ENCODE data around the gene MRPL14. TPM values are rescaled to one million over a fixed set of nuclear protein-coding genes. Genes with fewer than 3 reads are reported as not detected.
"Not testable (repeated sequence)": the region's sequence is repeated elsewhere in the genome, so short reads cannot be mapped to it uniquely, and the experiment has no call there.

Gene MRPL14
- total RNA-seq, 1 donor from 2014 or later = 34.6 TPM

GRCh38 chr6:44149369-44150012 lies 22.2 kb upstream of the MRPL14 start:
- no peak for DNase-seq

GRCh38 chr6:44148306-44148705 lies 21.1 kb upstream of the MRPL14 start:
- no peak for DNase-seq

- DNase-seq = no peak
These were observed 20.0 kb upstream of the MRPL14 start for GRCh38 chr6:44147256-44147655.

- no peak for DNase-seq
These were observed 19.4 kb upstream of the MRPL14 start for GRCh38 chr6:44146685-44147084.

GRCh38 chr6:44145839-44146238 lies 18.6 kb upstream of the MRPL14 start:
- no peak for DNase-seq

GRCh38 chr6:44144536-44144935 lies 17.3 kb upstream of the MRPL14 start:
- not testable (repeated sequence) for DNase-seq

- no peak for DNase-seq
These were observed 16.5 kb upstream of the MRPL14 start for GRCh38 chr6:44143731-44144130.

GRCh38 chr6:44142835-44143234 lies 15.6 kb upstream of the MRPL14 start:
- DNase-seq = no peak

GRCh38 chr6:44139351-44139743 lies 12.1 kb upstream of the MRPL14 start:
- no peak for DNase-seq

GRCh38 chr6:44138717-44139350 lies 11.6 kb upstream of the MRPL14 start:
- DNase-seq = no peak

GRCh38 chr6:44135875-44136274 lies 8.6 kb upstream of the MRPL14 start:
- no peak for DNase-seq

- DNase-seq = no peak
These were observed 8.0 kb upstream of the MRPL14 start for GRCh38 chr6:44135173-44135758.

- DNase-seq = no peak
These were observed 6.9 kb upstream of the MRPL14 start for GRCh38 chr6:44133981-44134711.

GRCh38 chr6:44133003-44133931 lies 6.0 kb upstream of the MRPL14 start:
- peak; percentile 67 for DNase-seq

- no peak for DNase-seq
These were observed 5.2 kb upstream of the MRPL14 start for GRCh38 chr6:44132476-44132875.

GRCh38 chr6:44131892-44132291 lies 4.6 kb upstream of the MRPL14 start:
- no peak for DNase-seq

- DNase-seq = no peak
These were observed 2.6 kb upstream of the MRPL14 start for GRCh38 chr6:44129841-44130322.

- peak; percentile 8 for DNase-seq
These were observed 1.0 kb upstream of the MRPL14 start for GRCh38 chr6:44128020-44128917.

- no peak for DNase-seq
These were observed 717 bp downstream of the MRPL14 start for GRCh38 chr6:44126320-44127149.

GRCh38 chr6:44123544-44123943 lies 3.7 kb downstream of the MRPL14 start:
- DNase-seq = no peak
